NCI-H146 treated with DMSO at 0.1 percent for 48 hours (cell line): Measurements from ENCODE around the gene TRAK1.

Experiments
- DNase-seq: peaks from one replicate; lab custom pipeline; 2025; ENCODE audit not compliant: unreplicated experiment; lab: John Stamatoyannopoulos, UW

The TRAK1 gene

GRCh38 chr3:42068303-42069088, 22.7 kb upstream of the TRAK1 start:
- no peak for DNase-seq

GRCh38 chr3:42070089-42070488, 21.1 kb upstream of the TRAK1 start:
- no peak for DNase-seq

DNA sequence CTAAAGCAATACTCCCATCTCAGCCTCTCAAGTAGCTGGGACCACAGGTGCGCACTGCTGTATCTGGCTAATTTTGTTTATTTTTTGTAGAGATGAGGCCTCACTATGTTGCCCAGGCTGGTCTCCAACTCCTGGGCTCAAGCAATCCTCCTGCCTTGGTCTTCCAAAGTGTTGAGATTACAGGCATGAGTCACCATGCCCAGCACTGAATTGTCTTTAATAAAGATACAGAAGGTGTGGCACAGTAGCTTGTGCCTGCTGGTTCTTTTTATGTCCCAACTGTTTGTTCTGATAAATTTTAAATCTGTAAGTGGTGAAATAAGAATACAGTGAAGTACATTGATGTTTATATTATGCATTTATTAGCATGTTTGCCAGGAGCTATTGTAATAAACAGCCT, 20.6 kb upstream of the TRAK1 start:
- no peak for DNase-seq

GRCh38 chr3:42071904-42072812, 19.0 kb upstream of the TRAK1 start:
- peak; percentile 16 for DNase-seq

DNA sequence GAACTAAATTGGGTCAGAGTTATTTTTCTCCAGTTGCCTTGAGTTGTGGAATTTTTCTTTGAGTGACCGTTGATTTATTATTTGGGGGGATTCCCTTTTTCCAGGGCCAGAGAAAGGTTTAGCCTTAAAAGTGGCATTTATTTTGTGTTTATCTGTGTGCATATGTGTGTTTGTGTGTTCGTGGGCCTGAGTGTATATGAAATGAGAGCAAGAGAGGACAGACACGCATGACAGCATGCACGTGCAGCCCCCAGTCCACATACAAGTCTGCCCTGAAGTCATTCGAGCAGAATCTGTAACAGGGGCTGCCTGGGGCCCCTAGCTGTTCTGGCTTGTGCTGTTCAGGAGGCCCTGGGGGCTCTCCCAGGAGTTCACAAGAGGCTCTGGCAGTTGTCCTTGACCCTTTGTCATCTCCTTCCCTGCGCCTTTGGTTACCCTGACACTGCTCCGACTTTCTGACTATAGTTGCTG, 18.3 kb upstream of the TRAK1 start:
- no peak for DNase-seq

- no peak for DNase-seq
Observed at GRCh38 chr3:42077785-42078184, 13.4 kb upstream of the TRAK1 start.

DNA sequence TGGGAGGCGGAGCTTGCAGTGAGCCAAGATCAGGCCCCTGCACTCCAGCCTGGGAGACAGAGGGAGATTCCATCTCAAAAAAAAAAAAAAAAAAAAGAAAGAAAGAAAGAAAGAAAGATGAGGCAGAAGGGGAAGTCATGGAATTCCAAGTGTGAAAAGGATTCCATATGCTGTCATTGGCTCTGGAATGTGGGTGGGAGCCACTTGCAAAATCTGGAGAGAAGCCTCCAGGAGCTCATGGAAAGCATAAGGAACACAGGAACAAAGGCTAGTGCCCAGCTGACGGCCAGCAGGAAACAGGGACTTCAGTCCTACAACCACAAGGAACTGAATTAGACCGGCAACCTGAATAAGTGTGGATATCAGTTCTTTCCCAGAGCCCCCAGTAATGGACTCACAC, 12.5 kb upstream of the TRAK1 start:
- DNase-seq, result no peak

DNA sequence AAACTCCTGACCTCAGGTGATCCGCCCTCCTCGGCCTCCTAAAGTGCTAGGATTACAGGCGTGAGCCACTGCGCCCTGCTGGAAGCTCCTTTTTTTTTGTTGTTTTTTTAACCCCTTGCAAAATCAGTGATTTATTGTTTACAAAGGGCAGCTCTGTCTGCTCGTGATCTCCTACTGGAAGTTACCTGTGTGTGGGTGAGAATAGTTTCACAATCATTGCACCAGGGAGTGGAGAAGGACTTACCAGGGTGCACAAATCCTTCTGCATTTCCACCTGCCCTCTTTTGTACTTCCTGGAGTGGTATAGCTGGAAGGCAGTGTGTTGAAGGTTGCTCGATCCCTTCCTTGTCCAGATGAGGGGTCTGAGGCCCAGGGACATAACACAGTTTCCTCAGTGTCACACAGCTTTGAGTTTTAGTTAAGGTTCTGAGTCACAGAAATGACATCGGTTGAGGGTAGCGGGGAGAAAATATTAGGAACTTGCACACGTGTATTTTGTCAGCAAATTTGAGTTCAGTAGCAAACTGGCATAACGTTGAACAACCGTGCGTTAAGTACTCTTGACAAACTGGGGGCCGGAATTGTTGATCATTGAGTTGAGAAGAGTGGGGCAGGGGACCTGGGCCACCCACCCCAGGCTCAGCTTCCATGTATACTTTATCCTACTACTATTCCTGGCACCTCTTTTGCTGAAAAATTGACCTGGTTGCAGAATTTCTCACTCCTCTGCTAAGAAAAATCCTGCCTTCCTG, 11.3 kb upstream of the TRAK1 start:
- DNase-seq, result no peak

- no peak for DNase-seq
Observed at GRCh38 chr3:42080453-42080872, 10.7 kb upstream of the TRAK1 start.

DNA sequence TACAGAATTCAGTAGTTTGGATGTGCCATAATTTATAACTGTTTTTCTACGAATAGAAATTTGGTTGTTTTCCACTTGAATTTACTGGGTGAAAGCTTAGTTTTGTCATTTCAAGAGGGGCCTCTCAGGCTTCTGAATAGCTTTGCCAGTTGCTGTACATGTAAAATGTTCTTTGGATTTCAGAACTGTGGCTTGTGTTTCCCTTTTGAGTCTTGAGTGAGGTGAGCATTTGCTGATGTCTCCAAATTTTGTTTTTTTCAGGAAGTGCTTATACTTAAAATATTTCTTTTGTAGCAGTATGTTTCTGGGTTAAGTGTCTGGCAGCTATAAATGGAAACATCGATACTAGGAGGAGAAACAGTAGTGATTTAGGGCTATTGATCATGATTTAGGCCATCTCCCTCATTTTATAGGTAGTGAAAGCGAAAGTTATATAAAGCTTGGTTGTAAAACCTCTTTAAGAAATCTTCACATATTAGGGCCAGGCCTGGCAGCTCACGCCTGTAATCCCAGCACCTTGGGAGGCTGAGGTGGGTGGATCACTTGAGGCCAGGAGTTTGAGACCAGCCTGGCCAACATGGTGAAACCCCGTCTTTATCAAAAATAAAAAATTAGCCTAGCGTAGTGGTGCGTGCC, 9.2 kb upstream of the TRAK1 start:
- no peak for DNase-seq

GRCh38 chr3:42084586-42084985, 6.6 kb upstream of the TRAK1 start:
- no peak for DNase-seq

DNA sequence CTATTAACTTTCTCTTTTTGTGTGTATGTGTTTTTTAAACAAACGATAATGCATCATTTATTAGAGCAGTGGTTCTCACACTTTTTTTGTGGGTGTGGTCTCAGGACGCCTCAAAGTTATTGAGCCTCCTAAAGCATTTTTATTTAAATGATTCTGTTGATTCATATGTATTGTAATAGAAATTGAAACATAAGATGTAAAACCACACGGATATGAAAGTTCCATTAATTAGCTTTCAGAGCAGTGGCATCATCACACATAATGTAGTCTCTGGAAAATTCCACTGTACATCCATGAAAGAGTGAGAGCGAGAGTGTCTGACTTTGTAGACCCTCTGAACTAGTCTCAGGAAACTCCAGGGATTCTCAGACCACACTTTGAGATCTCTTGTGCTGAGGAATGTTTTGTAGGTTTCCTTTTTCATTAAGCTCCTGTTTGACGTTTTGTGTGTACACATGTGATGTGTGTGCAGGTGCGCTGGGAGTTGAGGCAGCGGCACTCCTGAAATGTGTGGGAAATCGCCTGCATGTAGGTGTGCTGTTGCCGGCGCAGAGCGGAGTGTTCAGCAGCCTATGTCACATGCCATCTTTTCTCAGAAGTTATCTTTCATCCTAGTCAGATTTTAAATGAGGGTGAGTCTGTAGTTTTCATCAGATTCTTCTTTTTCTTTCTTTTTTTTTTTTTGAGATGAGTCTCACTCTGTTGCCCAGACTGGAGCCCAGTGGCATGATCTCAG, 5.3 kb upstream of the TRAK1 start:
- DNase-seq, result no peak

- DNase-seq, result no peak
Observed at GRCh38 chr3:42088803-42089530, 2.2 kb upstream of the TRAK1 start.

- DNase-seq, result no peak
Observed at GRCh38 chr3:42092006-42092405, 849 bp downstream of the TRAK1 start.

- no peak for DNase-seq
Observed at GRCh38 chr3:42094128-42094527, 3.0 kb downstream of the TRAK1 start.

DNA sequence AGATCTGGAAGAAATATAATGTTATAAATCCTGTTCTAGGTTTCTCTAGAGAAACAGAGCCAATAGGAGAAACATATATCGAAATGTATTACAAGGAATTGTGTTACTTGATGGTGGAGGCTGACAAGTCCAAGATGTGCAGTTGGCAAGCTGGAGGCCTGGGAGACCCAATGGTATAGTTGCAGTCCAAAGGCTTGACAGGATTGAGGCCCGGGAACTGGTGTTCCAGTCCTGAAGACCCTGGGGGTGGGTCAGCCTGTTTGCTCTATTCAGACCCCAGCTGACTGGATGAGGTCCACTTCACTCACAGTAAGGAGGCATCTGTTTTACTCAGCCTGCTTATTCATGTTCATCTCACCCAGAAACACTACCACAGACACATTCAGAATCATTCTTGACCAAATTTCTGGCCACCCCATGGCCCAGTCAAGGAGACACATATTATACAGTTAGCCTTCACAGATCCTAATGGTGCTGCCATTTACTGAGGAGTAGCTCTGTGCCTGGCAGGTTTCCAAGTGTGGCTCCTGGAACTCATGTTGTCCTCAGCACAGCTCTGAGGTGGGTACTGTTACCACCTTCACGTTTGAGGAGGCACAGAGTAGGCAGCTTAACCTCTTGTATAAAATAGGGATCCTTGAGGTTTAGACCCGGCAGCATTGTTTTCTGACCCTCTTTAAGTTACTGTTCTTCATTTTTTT, 3.7 kb downstream of the TRAK1 start:
- DNase-seq, result no peak

- no peak for DNase-seq
Observed at GRCh38 chr3:42095540-42095939, 4.4 kb downstream of the TRAK1 start.

GRCh38 chr3:42096796-42097565, 5.8 kb downstream of the TRAK1 start:
- no peak for DNase-seq
